Peyer's patch (tissue), 4 donors: ENCODE measurements around the gene CFAP97.

Experiments
- POLR2A ChIP-seq, 2 donors: fragments of 450-650 bp; IDR thresholded peaks; one replicate each; pipeline ENCODE4 v1.5.1; 2017; ENCODE audit warnings: antibody characterized with exemption in 2 of 2, mild to moderate bottlenecking in 2 of 2, moderate library complexity in 2 of 2
- TF ChIP-seq, protein P1 (sequence below), 6 experiments: fragments of 450-650 bp in 4 of 6; fragments of 200-600 bp in 2 of 6; sonication (generic) in 1 of 6; IDR thresholded peaks; one replicate each; pipeline ENCODE4 v1.5.1; 2017 to 2019; ENCODE audit warnings: antibody characterized with exemption in 6 of 6, mild to moderate bottlenecking in 3 of 6, moderate library complexity in 1 of 6

DNA sequence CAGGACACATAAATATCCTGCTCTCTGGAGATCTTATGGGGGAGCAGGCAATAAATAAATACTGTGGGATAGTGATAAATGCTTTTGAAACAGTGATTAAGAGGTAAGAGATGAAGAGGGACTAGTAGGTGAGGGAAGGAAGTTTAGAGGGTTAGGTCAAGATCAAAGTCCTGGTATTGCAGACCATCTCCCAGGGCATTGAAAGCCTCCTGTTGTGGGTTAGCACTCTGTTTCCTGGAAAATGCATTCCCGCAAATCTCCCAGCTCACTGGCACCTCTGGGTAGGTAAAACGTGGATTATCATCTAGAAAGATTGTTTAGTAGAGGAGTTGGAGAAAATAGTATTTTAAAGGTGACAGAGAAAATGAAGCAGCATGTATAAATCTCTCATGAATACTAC is 7.8 kb upstream of the CFAP97 start:
- no peak for TF ChIP-seq POLR2A (IDR thresholded peaks at IDR 0.05)
- TF ChIP-seq, protein P1, sequence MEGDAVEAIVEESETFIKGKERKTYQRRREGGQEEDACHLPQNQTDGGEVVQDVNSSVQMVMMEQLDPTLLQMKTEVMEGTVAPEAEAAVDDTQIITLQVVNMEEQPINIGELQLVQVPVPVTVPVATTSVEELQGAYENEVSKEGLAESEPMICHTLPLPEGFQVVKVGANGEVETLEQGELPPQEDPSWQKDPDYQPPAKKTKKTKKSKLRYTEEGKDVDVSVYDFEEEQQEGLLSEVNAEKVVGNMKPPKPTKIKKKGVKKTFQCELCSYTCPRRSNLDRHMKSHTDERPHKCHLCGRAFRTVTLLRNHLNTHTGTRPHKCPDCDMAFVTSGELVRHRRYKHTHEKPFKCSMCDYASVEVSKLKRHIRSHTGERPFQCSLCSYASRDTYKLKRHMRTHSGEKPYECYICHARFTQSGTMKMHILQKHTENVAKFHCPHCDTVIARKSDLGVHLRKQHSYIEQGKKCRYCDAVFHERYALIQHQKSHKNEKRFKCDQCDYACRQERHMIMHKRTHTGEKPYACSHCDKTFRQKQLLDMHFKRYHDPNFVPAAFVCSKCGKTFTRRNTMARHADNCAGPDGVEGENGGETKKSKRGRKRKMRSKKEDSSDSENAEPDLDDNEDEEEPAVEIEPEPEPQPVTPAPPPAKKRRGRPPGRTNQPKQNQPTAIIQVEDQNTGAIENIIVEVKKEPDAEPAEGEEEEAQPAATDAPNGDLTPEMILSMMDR (IDR thresholded peaks at IDR 0.05): no peak
